ENCODE results near the gene VWA8. TPM values are rescaled to one million over a fixed set of nuclear protein-coding genes. Genes with fewer than 3 reads are reported as not detected.
A peak's percentile ranks its signal among the peaks of the same experiment; 100 is the strongest.

The VWA8 gene
- total and polyA plus RNA-seq, 2 of the 8 experiments (the other 6 are each of a cell fraction or from before 2014, with no cell fraction given) = 5.9 to 19.6 TPM

DNA sequence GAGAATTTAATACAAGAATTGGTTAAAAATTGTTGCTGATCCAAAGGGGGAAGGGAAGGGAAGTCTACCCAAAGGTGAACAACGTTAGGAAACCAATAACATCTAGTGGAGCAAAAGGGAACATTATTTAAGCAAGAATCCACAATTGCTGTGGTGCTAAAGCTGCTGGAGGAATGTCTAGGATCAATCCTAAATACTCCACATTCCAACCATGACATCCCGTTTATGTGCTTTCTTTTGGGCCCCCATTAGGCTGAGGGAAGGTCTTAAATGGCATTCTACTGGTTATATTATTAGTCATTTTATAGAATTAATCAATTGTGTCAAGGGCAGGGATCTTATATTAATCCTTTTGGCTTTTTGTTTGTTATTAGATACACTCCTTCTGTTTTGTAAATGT, 39.9 kb upstream of the VWA8 start:
- no peaks in the 10 kb centered on the region for H3K9me3 ChIP-seq (ENCODE audit: insufficient read depth in 2 of 2, low read depth in 1 of 2, low read length in 1 of 2)
- H3K18ac ChIP-seq (ENCODE audit: extremely low read depth, low read length) = no peak overlapping the region
- no peak overlapping the region for H2BK15ac ChIP-seq (ENCODE audit: low read length)
- DNase-seq (ENCODE audit: low read depth in 1 of 2, low spot score in 2 of 2) (no peak), FAIRE-seq (peak; percentile 50)
- no peak overlapping the region for H3K4ac ChIP-seq (replicated peaks; ENCODE audit: insufficient read length, low read depth, low read length)
- H3K27ac ChIP-seq (ENCODE audit: low read depth, low read length) = no peak overlapping the region
- H2AK5ac ChIP-seq (ENCODE audit: low read depth, low read length) = no peak overlapping the region
- H4K8ac ChIP-seq (ENCODE audit: extremely low read depth, insufficient read depth, low read length) = no peak overlapping the region
- H3K27me3 ChIP-seq (replicated peaks in 1 of 4; ENCODE audit: control insufficient read depth in 3 of 4, extremely low read depth in 1 of 4, insufficient read depth in 3 of 4, low read length in 3 of 4) = no peaks in the 10 kb centered on the region
- H3K23me2 ChIP-seq (ENCODE audit: low read depth, low read length) = no peaks in the 10 kb centered on the region
- no peak overlapping the region for H2BK5ac ChIP-seq (ENCODE audit: low read depth, low read length)
- 0 out of 4 replicates have a peak overlapping the region, but pooled peaks of 1 of the 2 experiments have one; percentile 40 for H3K4me2 ChIP-seq (ENCODE audit: insufficient read depth in 1 of 2, low read depth in 2 of 2, low read length in 2 of 2)
- H3K56ac ChIP-seq (replicated peaks; ENCODE audit: insufficient read length, low read depth, low read length) = no peak overlapping the region
- TF ChIP-seq GABPA (IDR thresholded peaks at IDR 0.05; ENCODE audit: borderline replicate concordance, insufficient read depth, low read length) (no peak), TEAD4 (IDR thresholded peaks at IDR 0.05; ENCODE audit: low read depth, low read length) (peak; percentile 88)
- no peak overlapping the region for H4K5ac ChIP-seq (ENCODE audit: insufficient read length, low read depth, low read length)
- ChIA-PET POLR2A (ENCODE audit: partially characterized antibody) (interaction anchor here (0.9 to 1.5 kb wide), 2 partner anchors 11 to 48 kb away, joined by 3 to 4 read pairs; partner anchors contain the start of gene DGKH), CTCF (ENCODE audit: partially characterized antibody) (no interaction called here)
- H4K20me1 ChIP-seq (replicated peaks in 1 of 2; ENCODE audit: control insufficient read depth in 1 of 2, insufficient read depth in 2 of 2, low read length in 2 of 2) = no peaks in the 10 kb centered on the region
- H2BK120ac ChIP-seq (replicated peaks; ENCODE audit: low read depth, low read length) = no peak overlapping the region
- H3K9ac ChIP-seq (replicated peaks in 1 of 4; ENCODE audit: extremely low read depth in 1 of 4, low read depth in 3 of 4, low read length in 3 of 4) = no peak overlapping the region
- peaks cover 0 to 11% (median 2%) of the 10 kb centered on the region in 4 experiments; a peak in 4 of 7 replicates for H3K4me1 ChIP-seq (replicated peaks in 1 of 4; ENCODE audit: control insufficient read depth in 3 of 4, insufficient read depth in 4 of 4, low read length in 3 of 4)
- H2BK12ac ChIP-seq (ENCODE audit: low read depth, low read length) = no peak overlapping the region
- H2AFZ ChIP-seq (ENCODE audit: low read length) = no peak overlapping the region
- no peaks in the 10 kb centered on the region for H3K79me2 ChIP-seq (ENCODE audit: control insufficient read depth in 1 of 2, insufficient read depth in 2 of 2, low read length in 2 of 2)
- H3K23ac ChIP-seq (ENCODE audit: insufficient read length) = no peak overlapping the region
- 65% methylated on average over 2 of the region's 2 CpGs; no CpG with 5 or more reads in 1 of the 2 experiments for WGBS, 2 experiments (ENCODE audit: extremely low coverage in 1 of 2, insufficient coverage in 1 of 2, insufficient read length in 1 of 2, insufficient replicate concordance in 2 of 2, low coverage in 1 of 2, low lambda C conversion rate in 2 of 2, missing lambda C conversion rate in 1 of 2)
- H4K91ac ChIP-seq (replicated peaks; ENCODE audit: insufficient read length, low read length) = no peak overlapping the region
- H3K36me3 ChIP-seq (ENCODE audit: control insufficient read depth in 2 of 4, insufficient read depth in 4 of 4, low read length in 3 of 4) = no peaks in the 10 kb centered on the region
- no peak overlapping the region for H3K4me3 ChIP-seq (ENCODE audit: extremely low read depth in 1 of 4, insufficient read depth in 2 of 4, low read depth in 3 of 4, low read length in 4 of 4)
- H3K14ac ChIP-seq (ENCODE audit: insufficient read length) = no peak overlapping the region
- H3K79me1 ChIP-seq (ENCODE audit: low read depth, low read length) = no peaks in the 10 kb centered on the region
- H2BK20ac ChIP-seq (ENCODE audit: low read length) = no peak overlapping the region
